ENCODE data around the gene SV2C.
A peak's percentile ranks its signal among the peaks of the same experiment; 100 is the strongest.

SV2C gene

DNA sequence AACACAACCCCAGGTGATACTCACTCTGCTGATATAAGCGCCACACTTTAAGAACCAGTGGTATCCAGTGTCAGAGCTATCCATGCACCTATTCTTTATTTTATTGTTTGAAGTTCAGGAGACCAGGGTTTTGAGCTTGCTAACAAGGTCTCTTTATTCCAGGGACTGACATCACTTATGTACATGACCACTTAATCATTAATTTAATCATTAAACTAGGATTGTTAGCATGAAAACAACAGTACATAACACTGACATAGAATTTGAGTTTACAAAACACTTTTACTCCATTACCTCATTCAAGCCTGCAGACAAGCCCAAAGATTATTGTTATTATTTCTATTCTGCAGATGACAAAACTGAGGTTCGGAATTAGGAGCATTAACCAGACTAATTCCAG lies 168.5 kb downstream of the SV2C start:
- DNase-seq (ENCODE audit: low read depth in 2 of 2) = no peak

DNA sequence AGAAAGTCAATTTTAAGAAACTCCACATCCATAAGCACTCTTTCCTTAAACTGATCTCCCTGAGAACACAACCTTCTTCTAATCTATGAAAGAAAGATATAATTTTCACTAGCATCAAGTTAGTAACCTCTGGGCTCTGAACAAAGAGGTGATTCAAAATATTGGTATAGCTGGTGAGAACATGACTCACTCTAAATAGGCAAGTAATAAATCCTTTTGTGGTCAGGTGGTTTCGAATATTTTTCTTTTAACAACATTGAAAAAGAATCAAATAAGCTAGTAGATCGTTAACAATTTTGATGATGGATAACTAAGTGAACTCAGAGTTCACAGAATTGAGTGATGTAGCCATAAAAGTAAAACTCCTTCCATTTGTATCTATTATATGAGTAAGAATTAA lies 169.3 kb downstream of the SV2C start:
- DNase-seq (ENCODE audit: low read depth in 2 of 2) = no peak

DNA sequence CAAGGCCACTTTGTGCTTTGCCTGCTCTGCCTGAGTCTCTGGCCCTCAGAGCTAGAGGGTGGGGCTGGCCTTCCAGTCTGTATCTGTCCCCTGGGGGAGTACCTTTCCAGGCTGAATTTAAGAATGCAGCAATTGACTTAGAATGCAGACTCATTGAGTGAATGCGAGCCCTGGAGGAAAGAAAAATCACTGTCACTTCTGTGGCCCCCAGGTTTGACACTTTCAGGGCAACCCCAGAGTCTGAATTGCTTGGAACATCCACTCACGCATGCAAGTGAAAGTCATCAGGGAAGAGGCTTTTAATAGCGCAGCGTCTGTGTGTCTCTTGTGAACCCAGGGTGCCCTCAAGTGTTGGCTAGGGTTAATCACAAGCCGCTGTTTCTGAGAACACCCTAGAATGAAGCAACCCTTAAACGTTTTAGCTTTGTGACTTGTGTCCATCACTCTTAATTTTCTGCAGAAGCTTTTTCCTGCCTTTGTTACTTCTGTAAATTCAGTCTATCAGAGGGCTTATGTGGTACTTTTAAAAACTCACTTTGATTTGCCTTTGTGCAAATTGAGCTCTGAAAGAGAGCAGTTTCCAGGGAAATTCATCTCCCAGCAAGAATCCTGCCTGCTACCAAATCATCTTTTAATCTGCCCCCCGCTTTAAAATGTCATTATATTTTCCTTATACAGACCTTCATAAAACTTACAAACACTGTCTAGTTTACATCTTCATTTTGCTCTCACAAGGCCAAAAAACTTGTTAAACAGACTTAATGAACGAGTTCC lies 173.1 kb downstream of the SV2C start:
- DNase-seq (ENCODE audit: low read depth in 2 of 2) = peak in 1 of 2 donors; percentile 32

DNA sequence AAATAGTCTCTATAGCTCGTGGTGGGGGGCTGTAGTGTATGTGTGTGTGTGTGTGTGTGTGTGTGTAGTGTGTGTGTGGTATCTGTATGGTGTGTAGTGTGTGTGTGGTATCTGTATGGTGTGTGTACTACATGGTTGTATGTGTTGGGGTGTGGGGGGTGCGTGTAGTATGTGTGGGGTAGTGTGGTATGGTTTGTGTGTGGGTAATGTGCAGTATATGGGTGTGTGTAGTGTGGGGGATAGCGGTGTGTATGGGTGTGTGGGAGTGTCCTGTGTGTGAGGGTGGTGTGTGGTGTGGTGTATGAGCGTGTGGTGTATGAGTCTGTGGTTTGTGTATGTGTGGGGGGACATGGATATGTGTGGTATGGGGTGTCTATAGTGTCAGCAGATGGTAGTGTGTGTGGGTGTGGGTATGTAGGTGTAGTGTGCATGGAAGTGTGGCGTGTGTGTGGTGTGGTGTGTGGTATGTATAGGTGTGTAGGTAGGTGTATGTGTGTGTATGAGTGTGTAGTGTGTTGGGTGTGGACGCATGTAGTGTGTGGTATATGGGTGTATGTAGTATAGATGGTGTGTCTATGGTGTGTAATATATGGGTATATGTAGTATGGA lies 174.1 kb downstream of the SV2C start:
- DNase-seq (ENCODE audit: low read depth in 2 of 2) = no peak

DNA sequence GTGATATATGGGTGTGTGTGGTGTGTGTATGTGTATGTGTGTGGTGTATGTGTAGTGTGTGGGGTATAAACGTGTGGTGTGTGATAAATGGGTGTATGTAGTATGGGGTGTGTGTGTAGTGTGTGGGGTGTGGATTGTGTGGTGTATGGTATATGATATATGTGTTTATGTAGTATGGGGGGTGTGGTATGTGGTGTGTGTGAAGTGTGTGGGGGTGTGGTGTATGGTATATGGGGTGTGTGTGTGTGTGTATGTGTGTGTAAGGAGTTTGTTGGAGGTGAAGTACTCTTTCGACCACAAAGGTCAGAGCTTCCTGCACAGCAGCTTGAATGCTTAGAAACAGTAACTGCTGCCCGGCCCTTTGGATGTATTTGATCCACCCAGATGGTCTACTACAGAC lies 174.7 kb downstream of the SV2C start:
- DNase-seq (ENCODE audit: low read depth in 2 of 2) = no peak

DNA sequence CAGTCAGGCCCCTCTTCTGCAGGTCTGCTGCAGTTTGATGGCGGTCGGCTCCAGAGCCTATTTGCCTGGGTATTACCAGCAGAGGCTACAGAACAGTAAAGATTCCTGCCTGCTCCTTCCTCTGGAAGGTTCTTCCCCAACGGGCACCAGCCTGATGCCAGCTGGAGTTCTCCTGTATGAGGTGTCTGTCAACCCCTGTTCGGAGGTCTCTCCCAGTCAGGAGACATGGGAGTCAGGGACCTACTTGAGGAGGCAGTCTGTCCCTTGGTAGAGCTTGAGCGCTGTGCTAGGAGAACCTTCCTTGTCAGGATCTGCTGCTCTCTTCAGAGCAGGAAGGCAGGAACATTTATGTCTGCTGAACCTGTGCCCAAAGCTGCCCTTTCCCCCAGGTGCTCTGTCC lies 181.5 kb downstream of the SV2C start:
- no peak for DNase-seq (ENCODE audit: low read depth in 2 of 2)

DNA sequence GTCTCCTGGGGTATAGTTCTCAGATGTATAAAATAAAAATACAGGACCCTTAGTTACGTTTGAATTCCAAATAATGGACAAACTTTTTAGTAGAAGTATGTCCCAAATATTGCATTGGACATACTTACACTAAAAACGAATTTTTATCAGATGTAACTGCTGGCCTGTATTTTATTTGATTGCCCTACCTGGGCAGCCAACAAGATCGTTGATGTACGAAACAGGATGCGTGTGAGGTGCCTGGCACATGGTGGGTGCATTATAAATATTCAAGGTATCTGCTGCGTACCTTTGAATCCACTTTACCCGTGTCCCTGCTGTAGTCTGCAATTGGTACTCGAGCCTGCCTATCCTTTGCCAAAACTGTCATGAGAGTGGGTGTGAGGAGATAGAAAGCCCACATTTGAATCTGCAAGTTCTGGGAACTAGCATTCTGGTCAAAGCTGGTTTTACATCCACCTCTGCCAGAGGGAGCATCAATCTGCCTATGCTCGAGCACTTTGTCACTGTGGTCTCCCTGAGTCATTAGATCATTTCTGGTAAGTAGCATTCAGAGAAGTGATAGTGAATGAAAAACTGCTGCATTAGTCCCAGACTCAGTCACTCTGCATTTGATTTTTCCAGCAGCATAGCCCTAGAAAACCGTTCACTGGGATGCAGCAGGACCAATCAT lies 186.2 kb downstream of the SV2C start:
- peak in 1 of 2 donors; percentile 17 for DNase-seq (ENCODE audit: low read depth in 2 of 2)

DNA sequence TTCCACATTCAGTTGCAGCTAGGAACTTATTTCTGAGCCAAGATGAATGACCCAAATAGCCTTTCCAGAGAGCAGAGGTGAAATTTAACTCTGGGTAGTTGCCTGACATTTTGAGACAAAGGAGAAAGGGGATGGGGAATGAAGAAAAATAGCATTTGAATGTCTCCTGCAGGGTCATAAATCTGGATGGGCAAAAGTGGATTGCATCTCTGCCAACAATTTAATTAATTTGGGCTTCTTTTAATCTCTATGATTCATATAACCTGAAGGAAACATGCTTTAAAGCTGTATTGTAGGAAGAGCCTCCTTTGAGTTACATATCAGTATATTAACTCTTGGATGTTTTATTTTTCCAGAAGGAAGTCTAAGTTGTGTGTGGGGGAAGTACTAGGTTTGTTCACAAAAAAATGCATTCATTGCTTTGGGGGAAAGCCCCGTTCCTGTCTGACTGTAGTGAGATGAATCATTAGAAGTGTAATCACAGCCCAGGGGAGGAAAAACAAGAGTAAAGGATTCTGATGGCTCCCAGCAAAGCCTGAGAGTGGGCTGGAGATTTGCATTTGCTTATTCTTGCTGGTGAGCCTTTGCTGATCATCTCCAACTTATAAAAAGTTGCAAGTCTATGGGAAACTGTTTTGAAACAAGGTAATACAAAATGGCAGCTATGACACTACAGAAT lies 186.9 kb downstream of the SV2C start:
- DNase-seq (ENCODE audit: low read depth in 2 of 2) = no peak

DNA sequence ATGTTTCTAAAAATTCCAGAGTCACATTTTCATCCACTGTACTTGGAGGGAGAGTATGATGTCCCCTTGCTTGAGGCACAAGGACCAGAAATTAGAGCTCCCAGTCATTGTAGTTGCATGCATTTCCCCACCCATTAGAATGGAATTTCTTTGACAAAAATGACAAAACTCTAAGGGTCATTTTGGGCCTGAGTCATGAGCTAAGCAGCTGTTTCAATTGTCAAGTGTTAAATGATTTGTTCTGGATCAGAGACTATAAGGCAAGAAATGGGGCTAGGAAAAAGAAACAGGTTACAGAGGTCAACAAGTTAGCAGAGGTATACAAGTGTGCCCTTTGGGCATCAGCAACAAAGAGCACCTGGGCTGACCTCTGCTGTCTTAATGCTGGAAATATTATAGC lies 188.7 kb downstream of the SV2C start:
- DNase-seq (ENCODE audit: low read depth in 2 of 2) = no peak

DNA sequence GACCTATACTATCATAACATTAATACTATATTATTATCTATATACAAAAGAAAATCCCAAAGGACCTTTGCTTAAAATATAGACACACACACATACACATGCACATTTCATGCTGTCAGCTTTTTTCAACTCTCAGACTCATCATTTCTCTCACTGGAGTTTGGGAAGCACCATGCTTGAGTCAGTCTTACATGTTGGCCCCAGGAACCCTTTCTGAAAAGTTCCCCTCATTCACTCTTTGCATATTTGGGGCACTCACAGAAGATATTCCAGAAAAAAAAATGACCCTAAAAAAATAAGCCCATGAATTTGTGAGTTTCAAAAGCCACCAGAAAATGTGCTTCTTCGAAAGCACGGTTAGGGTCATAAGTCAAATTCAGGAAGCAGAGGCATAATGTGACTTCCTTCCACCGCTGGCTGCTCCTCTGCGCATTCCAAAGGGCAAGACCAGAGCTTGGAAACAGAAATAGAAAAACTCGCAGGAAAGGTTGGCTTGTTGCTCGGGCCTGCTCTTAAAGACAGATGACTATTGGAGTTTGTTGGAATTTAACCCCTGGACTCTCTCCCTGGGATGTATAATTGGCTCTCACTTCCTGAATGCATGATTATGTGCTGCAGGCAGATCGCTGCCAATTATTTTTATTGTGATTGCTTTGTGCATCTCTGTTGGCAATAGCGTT lies 190.2 kb downstream of the SV2C start:
- DNase-seq (ENCODE audit: low read depth in 2 of 2) = no peak

DNA sequence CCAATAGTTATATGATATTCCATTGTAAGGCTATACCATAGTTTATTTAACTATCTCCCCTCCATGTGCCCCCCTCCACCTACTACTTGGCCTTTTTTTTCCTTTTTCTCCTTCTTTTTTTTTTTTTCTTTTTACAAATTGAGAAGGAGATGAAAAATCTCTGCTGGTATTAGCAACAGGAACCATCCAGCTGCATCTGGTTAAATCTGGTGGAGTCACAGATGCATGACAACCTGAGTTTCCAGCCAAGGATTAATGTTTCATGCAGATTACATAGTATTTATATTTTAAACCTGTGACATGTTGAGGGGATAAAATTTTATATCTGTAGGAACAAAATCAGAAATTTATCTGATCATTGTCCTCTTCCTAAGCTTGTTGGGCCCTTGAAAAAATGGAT lies 191.4 kb downstream of the SV2C start:
- no peak for DNase-seq (ENCODE audit: low read depth in 2 of 2)

DNA sequence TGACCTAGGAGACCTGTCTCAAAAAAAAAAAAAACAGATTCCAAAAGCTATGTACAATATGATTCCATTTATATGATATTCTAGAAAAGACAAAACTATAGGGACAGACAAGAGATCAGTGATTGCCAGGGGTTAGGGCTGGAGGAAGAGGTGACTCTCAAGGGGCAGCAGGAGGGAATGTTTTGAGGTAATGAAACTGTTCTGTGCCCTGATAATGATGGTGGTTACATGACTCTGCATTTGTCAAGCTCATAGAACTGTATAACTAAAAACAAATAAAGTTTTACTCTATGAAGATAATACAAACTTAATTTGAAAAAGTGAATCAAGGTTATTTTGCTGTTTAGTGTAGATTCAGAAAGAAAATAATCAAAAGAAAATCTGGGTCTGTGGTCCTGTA lies 194.6 kb downstream of the SV2C start:
- DNase-seq (ENCODE audit: low read depth in 2 of 2) = no peak

DNA sequence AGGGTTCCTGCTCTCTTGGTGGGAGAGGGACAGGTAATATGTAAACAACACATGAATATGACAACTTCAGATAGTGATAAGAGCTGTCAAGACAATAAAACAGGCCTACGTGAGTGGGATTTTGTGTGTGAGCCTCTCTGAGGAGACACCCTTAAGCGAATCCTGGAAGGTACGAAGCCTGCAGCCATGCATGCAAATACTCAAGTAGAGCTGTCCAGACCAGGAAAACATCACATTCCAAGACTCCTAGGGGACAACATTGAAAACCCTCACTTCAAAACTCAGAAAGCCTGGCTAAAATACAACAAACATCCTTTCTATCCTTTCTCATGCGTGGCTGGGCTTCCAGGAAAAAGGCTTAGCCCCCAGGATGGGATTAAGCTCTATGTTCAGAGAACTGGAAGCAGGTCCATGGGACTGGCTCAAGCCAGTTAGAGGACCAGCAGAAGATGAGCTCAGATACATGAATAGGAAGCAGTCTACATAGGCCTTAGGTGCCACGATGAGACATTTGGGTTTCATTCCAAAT lies 195.1 kb downstream of the SV2C start:
- no peak for DNase-seq (ENCODE audit: low read depth in 2 of 2)

DNA sequence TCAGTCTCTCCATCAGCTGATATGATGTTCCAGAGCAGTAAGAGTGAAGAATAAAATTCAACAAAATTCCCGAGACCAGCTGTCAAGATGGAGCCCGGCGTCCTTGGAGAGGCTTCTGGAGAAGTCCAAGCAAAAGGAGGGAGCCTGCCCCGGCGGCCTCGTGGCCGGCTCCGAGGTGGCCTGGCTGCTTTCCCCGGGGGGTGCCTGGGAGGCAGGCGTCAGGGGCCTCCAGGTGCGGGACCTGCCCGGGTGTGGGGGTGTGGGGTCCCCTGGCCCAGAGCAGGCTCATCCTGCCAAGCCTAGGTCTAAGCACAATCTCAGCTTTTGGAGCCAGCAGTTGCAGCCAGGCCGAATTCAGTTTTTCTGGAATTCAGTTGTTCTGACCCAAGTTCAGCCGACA lies 197.3 kb downstream of the SV2C start:
- no peak for DNase-seq (ENCODE audit: low read depth in 2 of 2)

DNA sequence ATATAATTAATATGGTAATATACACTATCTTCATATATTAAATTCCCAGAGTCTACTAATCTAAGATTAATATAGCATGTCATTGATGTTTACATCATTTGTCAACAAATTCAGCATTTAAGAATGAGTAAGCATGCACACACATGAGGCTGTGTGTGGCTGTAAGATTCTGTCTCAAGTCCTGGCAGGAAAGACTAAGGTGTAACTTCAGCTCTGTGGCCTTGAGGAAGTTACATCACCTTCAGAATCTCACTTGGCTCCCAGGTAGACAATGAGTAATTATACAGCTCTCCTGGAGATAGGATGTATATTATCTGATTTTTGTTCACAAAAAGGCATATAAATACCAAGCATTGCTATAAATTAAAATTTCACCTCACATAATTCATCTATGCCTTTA lies 200.5 kb downstream of the SV2C start:
- no peak for DNase-seq (ENCODE audit: low read depth in 2 of 2)

DNA sequence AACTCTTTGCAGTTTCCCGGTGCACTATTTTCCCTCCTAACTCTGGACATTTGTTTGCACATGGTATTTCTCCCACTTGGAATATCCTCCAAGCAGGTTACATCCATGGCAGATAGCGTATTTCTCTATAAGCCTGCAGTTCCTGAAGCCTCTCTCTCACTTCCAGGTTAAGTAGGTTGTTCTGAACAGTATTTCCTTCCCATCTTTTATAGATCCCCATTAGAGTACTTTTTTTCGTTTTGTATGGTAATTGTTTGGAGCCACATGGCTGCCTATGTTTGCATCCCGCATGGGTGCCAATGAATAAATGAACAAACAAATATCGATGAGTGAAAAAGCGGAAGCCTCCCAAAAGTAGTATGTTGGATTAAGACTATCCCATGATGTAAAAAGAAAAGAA lies 206.5 kb downstream of the SV2C start:
- no peak for DNase-seq (ENCODE audit: low read depth in 2 of 2)

DNA sequence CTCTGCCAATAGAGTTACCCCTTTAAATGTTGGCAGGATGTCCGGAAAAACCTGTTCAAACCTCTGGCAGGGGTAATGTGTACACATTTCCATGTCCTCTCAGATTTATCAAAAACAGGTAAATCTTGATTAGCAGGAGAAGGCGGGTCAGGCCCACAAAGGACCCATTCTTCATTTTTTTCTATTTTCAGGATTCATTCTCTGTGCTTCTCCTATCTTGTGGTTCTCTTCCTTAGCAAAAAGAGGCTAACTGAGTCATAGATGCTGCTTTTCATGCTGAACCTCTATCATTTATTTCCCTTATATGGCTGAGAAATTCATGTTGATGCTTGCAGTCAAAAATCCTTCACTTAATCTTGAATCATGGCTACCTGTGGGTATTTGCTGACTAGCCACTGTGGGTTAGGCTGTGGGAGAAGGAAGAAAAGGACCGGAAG lies 207.2 kb downstream of the SV2C start:
- no peak for DNase-seq (ENCODE audit: low read depth in 2 of 2)

DNA sequence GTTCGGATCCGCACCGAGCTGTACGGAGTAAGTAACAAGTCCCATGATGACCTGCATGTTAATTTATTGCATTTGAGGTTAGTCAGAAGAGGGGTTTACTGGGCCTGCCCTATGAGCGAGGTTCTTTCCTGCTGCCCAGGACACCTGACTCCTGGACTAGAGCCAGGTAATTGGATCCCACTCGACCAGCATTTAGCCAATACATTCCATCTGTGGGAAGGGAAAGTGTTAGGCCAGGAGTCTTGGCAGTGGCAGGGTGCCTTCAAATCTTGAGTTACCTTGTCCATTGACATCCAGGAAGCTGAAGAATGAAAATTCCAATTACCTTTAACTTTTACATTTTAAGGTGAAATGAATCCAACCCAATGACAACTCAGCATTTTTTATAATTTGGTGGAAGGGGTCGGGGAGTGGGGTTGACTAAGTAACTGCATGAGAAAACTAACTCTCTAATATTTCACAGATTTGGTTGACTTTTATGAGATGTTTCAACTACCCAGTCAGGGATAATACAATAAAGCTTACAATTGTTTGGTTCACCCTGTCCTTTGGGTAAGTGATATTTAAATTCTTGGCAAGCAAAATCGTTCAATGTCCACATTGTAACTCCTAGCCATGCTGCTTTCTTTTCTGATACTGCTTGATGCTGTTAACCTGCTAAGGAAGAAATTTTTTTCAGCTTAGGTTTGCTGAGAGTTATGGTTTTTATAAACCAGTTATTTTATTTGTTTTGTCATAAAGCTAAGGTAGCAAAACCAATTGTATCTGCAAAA lies 208.3 kb downstream of the SV2C start:
- DNase-seq (ENCODE audit: low read depth in 2 of 2) = no peak

DNA sequence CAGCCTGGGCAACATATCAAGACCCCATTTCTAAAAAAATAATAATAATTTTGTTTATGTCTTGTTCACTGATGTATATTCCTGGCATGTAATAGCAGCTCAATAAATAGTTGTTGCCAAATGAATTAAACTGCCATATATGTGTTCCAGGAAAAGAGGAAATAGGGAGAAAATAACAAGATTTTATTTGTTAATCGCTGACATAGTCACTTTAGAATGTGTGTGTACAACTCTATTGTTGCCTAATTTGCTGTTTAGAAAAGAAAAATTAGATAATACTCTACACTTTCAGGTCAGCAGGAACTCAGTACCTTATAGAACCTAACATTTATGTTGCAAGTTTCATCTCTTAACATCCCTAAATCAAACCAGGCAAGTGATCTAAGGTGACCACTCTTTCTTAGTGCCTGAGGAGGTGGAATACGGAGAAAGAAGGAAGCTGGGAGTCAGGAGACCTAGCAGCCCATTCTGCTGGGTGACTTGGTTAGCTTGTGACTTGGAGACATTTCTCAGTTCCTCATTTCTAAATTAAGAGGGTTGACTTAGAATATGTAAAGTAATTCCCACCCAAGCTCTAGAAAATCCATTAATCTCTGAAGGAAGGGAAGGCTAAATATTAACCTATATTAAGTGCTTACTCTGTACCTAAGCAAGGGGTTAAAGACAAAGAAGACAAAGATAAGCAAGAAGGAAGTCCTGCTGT lies 209.6 kb downstream of the SV2C start:
- no peak for DNase-seq (ENCODE audit: low read depth in 2 of 2)

DNA sequence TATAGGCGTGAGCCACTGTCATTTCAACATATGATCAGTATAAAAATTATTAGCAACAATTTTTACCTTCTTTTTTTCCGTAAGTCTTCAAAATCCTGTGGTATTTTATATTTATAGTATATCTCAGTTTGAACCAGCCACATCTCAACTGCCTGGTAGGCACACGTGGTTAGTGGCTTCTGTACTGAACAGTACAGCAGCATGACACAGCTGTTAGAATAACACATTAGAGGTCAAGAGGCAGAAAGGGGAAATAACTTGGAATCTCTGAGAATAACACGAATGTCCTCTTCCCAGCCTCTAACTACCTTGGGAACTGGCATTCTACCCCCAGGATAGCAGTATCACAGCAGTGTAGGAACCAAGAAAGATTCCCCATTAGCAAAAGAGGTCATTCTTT lies 211.4 kb downstream of the SV2C start:
- no peak for DNase-seq (ENCODE audit: low read depth in 2 of 2)
